Right atrium auricular region (tissue), 2 donors: ENCODE measurements around the gene NDUFB1. TPM values are rescaled to one million over a fixed set of nuclear protein-coding genes. Genes with fewer than 3 reads are reported as not detected.
A peak's percentile ranks its signal among the peaks of the same experiment; 100 is the strongest.

ENCODE experiments used
- DNase-seq: peaks from one replicate; pipeline ENCODE4 v3.0.0-alpha.2; 2019; ENCODE audit warnings: low spot score
- H3K27ac ChIP-seq, 2 donors: fragments of 200-600 bp; sonication (generic); 1 replicate in 1 of 2; 2 replicates in 1 of 2; pipeline ENCODE4 v1.5.1; 2016 to 2019
- H3K27me3 ChIP-seq, 2 donors: fragments of 200-600 bp; sonication (generic); one replicate each; pipeline versions ENCODE4 v1.5.1 to v1.6.0; 2017 to 2019
- H3K36me3 ChIP-seq: fragments of 200-600 bp; sonication (generic); one replicate; pipeline ENCODE4 v1.5.1; 2016
- H3K4me1 ChIP-seq, 2 donors: fragments of 200-600 bp; sonication (generic); one replicate each; pipeline versions ENCODE4 v1.5.1 to v1.6.0; 2017 to 2019
- H3K4me3 ChIP-seq, 2 donors: fragments of 200-600 bp; sonication (generic); 1 replicate in 1 of 2; 2 replicates in 1 of 2; pipeline ENCODE4 v1.5.1; 2017 to 2019; ENCODE audit warnings: mild to moderate bottlenecking in 1 of 2, moderate library complexity in 1 of 2
- H3K9me3 ChIP-seq, 2 donors: fragments of 200-600 bp; sonication (generic); one replicate each; pipeline ENCODE4 v1.5.1; 2019
- total RNA-seq, 2 donors: library from RNA; depleted of rRNA; stranded (reverse); fragments of >200 nt; gene quantifications; one replicate each; pipeline ENCODE4 v1.1.0, GENCODE V29; 2016
- TF ChIP-seq, protein P1 (sequence below), 2 donors: fragments of 200-600 bp; sonication (generic); IDR thresholded peaks; one replicate each; pipeline ENCODE4 v1.5.1; 2019; ENCODE audit warnings: antibody characterized with exemption in 2 of 2

NDUFB1 gene
- total RNA-seq, 2 donors from 2014 or later, result 1,040 to 1,566 TPM

DNA sequence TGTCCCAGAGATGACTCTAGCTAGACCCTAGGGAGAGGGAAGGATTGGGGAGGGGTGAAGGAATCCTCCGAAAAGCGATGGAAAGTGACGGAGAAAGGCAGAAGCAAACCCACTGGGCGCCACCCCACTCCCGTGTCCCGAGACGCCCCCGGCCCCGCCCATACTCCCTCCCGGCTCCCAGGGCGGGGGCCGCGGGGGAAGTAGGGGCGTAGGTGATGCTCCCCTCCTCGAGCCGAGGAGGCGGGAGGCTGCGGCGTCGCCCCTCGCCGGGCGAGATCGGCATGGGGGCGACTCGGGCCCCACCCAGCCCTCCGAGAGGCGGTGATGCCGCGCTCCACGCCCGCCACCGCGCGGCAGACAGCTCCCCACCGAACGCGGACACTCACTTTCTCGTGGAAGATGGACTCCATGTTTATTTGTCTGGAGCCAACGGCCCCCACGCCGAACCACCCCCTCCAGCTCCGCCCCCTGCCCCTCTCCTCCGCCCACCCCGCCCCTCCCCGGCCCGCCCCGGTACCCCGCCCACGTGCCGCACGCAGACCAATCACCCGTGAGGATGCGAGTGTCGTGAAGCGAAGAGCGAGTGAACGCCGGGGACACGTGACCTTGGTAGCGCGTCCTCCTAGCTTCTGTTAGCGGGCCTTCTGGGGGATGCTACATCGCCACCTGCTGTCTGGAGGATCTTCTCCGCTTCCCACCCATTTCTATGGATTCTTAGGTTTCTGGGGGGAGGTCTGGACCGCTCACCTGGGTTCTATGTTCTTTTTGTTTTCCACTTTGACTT, 15.2 kb downstream of the NDUFB1 start, which contains the start of gene ATXN3:
TSS of gene ATXN3 (minus strand) at position 440 of the 784 bp plus-strand sequence. CDS start at position 410, 30 bp downstream.
- Histone ChIP-seq H3K9me3 (no peaks in the 10 kb centered on the region), H3K4me3 (peak within 1 kb of the TSS; percentile 83 to 87), H3K27ac (peak within 1 kb of the TSS; percentile 96 to 98), H3K27me3 (no peaks in the 10 kb centered on the region), H3K4me1 (peaks cover 0 to 27% of the 10 kb centered on the region in 2 donors), H3K36me3 (no peaks in the 10 kb centered on the region)
- TF ChIP-seq, protein P1, sequence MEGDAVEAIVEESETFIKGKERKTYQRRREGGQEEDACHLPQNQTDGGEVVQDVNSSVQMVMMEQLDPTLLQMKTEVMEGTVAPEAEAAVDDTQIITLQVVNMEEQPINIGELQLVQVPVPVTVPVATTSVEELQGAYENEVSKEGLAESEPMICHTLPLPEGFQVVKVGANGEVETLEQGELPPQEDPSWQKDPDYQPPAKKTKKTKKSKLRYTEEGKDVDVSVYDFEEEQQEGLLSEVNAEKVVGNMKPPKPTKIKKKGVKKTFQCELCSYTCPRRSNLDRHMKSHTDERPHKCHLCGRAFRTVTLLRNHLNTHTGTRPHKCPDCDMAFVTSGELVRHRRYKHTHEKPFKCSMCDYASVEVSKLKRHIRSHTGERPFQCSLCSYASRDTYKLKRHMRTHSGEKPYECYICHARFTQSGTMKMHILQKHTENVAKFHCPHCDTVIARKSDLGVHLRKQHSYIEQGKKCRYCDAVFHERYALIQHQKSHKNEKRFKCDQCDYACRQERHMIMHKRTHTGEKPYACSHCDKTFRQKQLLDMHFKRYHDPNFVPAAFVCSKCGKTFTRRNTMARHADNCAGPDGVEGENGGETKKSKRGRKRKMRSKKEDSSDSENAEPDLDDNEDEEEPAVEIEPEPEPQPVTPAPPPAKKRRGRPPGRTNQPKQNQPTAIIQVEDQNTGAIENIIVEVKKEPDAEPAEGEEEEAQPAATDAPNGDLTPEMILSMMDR (IDR thresholded peaks at IDR 0.05), result peak; percentile 59 to 91
- DNase-seq, result peak; percentile 99

DNA sequence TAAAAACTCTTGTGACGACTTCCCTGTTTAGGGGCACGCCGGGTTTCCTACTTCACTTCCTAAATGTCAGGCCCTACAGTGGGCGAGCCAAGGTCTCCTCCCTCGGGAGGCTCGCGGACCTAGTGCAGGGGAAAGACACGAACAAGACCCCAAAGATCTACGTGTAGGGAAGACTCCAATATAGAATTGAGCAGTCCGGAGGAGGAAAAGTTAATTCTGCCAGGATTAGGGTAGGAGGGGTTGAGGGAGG, 15.7 kb downstream of the NDUFB1 start:
- no peaks in the 10 kb centered on the region for H3K27me3 ChIP-seq
- H3K4me3 ChIP-seq, result peak overlapping the region; percentile 83 to 87
- H3K9me3 ChIP-seq, result no peaks in the 10 kb centered on the region
- H3K4me1 ChIP-seq, result peaks cover 0 to 27% of the 10 kb centered on the region in 2 donors
- no peaks in the 10 kb centered on the region for H3K36me3 ChIP-seq
- peak; percentile 75 for DNase-seq
- peak overlapping the region; percentile 96 to 98 for H3K27ac ChIP-seq
- TF ChIP-seq, protein P1 (IDR thresholded peaks at IDR 0.05), result no peak

DNA sequence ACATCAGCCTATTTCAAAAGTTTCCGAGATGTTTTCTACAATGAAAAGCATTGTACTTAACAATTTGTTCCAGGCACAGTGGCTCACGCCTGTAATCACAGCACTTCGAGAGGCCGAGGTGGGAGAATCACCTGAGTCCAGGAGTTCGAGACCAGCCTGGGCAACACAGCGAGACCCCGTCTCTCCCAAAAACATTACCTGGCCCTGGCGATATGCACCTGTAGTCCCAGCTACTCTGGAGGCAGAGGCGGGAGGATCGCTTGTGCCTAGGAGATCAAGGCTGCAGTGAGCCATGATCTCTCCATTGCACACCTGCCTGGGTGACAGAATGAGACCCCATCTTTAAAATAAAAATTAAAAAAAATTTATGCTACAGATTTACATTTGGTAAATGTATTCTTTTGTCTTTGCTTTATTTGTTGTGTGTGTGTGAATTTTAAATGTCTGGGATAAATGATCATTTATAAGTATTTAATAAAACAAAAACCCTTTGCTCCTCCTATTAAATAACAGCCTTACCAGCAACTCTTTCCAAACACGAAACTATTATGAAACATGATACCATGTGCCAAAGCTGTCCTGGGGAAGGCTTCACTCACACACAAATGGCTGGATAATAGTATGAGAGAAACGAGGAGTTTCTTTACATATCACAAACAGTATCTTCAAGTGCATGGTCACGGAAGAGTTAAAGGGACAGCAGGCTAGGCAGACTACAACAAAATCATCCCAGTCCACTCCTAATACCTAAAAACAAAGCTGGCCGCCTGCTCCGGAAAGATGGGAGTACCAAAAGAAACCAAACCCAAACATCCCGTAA, 16.2 kb downstream of the NDUFB1 start:
- TF ChIP-seq, protein P1 (IDR thresholded peaks at IDR 0.05), result no peak
- H3K27ac ChIP-seq, result peak overlapping the region; percentile 96 to 98

DNA sequence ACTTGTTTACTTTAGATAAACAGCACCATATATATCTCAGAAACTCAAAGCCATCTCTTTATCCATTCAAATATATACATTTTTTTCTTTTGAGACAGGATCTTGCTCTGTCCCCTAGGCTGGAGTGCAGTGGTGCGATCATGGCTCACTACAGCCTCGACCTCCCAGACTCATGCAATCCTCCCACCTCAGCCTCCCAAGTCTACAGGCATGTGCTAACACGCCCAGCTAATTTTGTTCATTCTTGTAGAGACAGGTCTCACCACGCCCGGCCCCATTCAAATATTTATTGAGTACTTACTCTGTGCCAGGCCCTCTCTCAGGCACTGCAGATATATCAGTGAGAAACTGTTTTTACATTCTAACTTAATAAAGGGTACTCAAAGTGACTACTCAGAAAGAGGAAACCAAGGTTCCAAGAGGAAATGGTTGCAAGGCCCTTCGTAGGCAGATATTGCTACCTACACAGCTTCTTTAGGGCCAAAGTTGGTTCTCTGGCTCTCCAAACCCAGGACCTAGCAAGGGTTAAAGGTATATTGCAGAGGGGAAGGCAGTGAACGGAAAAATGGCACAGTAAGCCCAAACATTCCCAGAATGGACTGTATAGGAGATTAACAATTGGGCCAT, 18.0 kb downstream of the NDUFB1 start:
- Histone ChIP-seq H3K27ac (no peak overlapping the region), H3K27me3 (no peaks in the 10 kb centered on the region), H3K4me1 (peaks cover 0 to 27% of the 10 kb centered on the region in 2 donors), H3K9me3 (no peaks in the 10 kb centered on the region), H3K4me3 (no peak overlapping the region), H3K36me3 (no peaks in the 10 kb centered on the region)
- TF ChIP-seq, protein P1 (IDR thresholded peaks at IDR 0.05), result no peak
- DNase-seq, result no peak

More for the DNA sequence above, 16.2 kb downstream of the NDUFB1 start:
- H3K4me1 ChIP-seq, result peaks cover 0 to 27% of the 10 kb centered on the region in 2 donors
- H3K27me3 ChIP-seq, result no peaks in the 10 kb centered on the region
- DNase-seq, result no peak
- H3K36me3 ChIP-seq, result no peaks in the 10 kb centered on the region
- peak overlapping the region; percentile 83 to 87 for H3K4me3 ChIP-seq
- no peaks in the 10 kb centered on the region for H3K9me3 ChIP-seq

DNA sequence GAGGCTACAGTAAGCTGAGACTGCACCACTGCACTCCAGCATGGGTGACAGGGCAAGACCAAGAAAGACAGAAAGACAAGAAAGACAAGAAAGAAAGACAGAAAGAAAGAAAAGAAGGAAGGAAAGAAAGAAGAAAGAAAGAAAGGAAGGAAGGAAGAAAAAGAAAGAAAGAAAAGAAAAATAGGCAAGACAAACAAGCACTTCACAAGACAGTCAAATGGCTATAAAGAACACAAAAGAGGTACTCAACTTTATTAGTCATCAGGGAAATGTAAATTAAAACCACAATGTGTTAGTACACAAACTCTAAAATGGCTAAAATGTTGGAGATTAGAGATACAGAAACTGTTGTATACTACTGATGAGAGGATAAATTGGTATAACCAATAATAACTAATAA, 21.7 kb downstream of the NDUFB1 start:
- Histone ChIP-seq H3K4me3 (no peak overlapping the region), H3K9me3 (no peaks in the 10 kb centered on the region), H3K36me3 (peaks cover 14% of the 10 kb centered on the region), H3K4me1 (peaks cover 0 to 19% of the 10 kb centered on the region in 2 donors), H3K27me3 (no peaks in the 10 kb centered on the region), H3K27ac (no peak overlapping the region)
- DNase-seq, result no peak
- TF ChIP-seq, protein P1 (IDR thresholded peaks at IDR 0.05), result no peak
